NCI-H460 (cell line): Measurements from ENCODE around the gene STPG3. TPM values are rescaled to one million over a fixed set of nuclear protein-coding genes. Genes with fewer than 3 reads are reported as not detected.
A peak's percentile ranks its signal among the peaks of the same experiment; 100 is the strongest.

Experiments used
- DNase-seq: peaks from one replicate; pipeline ENCODE4 v3.0.0-alpha.2; 2016; ENCODE audit warnings: low read depth; ENCODE audit errors: extremely low read depth
- total RNA-seq: library from RNA; depleted of rRNA; stranded (reverse); fragments of >200 nt; shearing (Covaris generic); gene quantifications from 2 replicates; pipeline ENCODE4 v1.2.3, GENCODE V29; 2014

The STPG3 gene
- total RNA-seq, 1 experiment from 2014 or later, result not detected

GRCh38 chr9:137262909-137263285 lies 11.8 kb downstream of the STPG3 start:
- DNase-seq, result no peak

DNA sequence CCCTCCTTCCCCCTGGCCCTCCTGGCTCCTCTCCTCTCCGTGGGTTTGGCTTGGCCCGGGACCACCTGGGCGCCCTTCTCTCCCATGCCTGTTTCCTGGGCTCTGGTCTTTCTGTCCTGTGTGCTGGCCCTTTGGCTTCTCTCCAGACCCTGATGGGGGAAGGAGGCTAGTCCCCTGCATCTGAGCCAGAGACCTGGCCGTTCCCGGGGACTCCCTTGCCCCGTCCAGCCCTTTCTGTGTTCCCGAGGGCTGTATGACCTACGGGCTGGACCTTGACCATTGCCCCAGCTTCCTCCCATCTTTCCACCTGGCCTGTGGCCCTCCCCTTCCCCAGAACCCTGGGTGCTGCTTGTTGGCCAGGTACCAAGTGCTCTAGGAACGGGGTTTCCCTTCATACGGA lies 12.4 kb downstream of the STPG3 start:
- DNase-seq, result no peak

- DNase-seq, result no peak
These were observed 13.0 kb downstream of the STPG3 start for GRCh38 chr9:137264067-137264466.

DNA sequence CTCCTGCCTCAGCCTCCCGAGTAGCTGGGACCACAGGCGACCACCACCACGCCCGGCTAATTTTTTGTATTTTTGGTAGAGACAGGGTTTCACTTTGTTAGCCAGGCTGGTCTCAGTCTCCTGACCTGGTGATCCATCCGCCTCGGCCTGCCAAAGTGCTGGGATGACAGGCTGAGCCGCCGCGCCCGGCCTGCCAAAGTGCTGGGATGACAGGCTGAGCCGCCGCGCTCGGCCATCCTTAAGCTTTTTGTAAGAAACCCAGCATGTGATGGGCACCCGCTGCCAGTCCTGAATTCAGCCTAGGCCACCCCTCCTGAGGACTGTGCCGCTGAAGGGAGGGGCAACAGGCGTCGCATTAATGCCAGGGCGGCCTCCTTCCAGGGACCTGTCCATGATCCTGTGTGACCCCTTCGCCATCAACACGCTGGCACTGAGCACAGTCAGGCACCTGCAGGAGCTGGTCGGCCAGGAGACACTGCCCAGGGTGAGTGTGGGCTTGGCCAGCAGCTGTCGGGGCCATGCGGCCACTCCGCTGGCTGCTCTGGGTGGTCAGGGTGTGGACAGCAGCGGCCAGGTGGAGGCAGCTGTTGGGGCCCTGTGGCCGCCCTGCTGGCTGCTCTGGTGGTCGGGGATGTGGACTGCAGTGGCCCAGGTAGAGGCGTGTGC lies 14.5 kb downstream of the STPG3 start:
- no peak for DNase-seq

DNA sequence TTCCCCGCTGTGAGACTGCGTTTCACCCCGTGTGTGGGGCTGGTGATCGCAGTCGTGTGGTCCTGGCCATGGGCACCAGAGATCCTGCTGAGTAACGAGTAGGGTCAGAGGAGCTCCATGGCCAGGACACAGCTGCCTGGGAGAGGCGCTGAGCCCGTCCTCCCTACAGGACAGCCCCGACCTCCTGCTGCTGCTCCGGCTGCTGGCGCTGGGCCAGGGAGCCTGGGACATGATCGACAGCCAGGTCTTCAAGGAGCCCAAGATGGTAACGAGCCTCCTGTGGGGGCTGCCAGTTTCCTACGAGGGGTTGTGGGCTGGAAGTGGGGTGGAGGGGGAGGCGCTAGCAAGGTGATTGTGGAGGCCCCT lies 15.1 kb downstream of the STPG3 start:
- no peak for DNase-seq

DNA sequence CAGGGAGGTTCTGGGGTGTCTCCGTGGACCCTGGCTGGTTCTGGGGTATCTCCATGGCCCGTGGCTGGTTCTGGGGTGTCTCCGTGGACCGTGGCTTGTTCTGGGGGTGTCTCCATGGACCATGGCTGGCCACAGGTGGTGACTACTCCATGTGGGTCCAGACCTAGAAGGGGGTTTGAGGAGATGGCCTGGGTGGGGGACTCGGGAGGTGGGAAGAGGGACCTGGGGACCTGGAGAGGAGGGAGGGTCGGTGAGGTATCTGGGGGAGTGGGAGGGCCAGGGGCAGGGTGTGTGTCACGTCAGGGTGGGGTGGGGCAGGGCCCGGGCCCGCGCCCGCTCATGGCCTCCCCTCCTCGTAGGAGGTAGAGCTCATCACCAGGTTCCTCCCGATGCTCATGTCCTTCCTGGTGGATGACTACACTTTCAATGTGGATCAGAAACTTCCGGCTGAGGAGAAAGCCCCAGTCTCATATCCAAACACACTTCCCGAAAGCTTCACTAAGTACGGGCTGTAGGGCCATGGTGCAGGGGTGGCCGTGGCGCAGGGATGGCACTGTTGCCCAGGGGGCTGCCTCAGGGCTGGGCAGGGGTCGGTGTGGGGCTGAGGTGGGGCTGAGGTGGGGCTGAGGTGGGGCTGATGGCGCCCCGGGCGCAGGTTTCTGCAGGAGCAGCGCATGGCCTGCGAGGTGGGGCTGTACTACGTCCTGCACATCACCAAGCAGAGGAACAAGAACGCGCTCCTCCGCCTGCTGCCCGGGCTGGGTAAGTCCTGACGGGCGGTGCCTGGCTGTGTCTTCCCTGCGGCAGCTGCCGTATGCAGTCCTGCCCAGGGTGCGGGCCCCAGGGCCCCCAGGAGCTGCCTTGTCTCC lies 15.7 kb downstream of the STPG3 start:
- DNase-seq, result no peak

DNA sequence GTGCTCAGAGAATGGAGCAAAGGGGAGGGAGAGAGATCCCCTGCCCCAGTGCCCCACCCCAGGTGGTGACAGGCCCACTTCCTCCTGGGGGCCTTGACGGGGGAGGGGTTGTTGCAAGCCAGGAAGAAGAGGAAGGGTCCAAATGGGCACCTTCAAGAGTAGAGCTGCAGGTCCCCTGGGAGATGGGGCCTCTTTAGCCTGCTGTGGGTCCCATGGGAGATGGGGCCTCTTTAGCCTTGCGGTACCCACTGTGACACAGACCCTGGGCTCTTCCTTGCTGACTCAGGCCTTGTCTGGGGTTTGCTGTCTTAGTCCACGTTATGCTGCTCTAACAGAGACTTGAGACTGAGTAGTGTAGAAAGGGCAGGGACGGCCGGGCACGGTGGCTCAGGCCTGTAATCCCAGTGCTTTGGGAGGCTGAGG lies 16.9 kb downstream of the STPG3 start:
- DNase-seq, result no peak

DNA sequence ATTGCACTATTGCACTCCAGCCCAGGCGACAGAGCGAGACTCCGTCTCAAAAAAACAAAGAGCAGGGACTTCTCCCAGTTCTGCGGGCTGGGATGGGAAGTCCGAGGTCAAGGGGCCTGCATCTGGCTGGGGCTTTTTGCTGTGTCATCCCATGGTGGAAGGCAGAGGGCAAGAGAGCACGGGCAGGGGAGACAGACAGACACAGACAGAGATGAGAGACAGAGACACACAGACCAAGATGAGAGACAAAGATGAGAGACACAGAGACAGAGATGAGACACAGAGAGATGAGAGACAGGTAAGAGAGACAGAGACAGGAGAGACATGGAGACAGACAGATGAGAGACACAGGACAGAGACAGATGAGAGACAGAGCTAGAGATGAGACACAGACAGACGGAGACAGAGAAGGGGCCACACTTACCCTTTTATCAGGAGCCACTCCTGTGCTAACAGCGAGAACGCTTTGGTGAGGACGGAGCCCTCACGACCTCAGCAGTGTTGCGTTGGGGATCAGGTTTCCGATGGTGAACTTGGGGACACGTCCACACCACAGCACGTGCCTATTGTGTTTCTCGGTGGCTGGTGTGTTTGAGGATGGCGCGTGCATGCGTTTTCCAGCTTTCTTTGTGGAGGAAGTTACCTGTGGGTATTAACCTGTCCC lies 17.6 kb downstream of the STPG3 start:
- DNase-seq, result no peak

GRCh38 chr9:137269231-137269772 lies 18.2 kb downstream of the STPG3 start:
- no peak for DNase-seq

DNA sequence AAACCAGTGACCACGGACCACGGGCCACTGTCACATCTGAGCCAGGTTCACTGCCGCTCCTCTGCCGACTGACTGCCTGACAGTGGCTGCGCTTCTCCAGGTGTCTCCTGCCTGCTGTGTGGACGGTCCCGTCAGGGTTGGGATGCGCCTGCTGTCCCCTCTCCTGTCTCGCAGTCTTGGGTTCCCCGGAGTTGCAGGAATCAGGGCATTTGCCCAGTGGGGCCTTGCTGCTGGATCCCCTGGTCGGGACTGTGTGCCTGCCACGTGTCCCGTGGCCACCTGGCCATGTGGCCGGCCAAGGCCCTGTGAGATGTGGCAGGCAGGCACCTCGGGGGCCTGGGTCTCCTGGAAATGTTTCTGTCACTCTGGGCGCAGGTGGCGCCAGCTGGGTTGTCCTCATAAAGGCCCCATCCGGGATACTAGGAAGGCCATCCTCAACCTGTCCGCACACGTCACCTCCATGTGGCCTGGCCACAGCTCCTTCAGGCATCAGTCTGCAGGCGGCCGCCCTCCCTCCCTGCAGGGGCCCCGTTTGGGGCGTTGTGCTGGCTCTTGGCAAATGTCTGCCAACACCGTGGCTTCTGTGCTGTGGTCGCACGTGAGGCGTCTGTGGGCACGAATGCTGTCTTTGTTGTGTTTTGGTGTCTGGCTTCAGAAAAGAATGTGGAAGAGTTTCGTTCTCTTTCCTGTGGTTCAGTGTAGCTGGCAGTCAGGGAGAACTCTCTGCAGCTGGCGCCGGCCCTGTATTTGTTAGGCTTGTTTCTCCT lies 20.0 kb downstream of the STPG3 start:
- DNase-seq, result no peak

DNA sequence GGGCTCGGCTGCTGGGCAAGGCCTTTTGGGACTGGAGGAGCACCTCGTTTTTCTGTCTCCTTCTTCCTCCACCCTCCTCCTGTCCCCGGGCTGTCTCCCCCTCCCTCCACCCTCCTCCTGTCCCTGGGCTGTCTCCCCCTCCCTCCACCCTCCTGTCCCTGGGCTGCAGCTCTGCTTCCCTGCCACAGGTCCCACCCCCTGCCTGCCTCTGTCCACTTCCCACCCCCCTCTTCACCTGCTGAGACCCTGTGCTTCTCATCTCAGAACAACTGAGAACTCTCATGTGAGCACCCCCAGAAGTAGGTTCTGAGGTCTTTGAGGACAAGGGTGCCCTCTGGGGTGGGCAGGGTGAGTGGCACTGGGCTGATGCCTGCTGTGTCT lies 20.6 kb downstream of the STPG3 start:
- no peak for DNase-seq

DNA sequence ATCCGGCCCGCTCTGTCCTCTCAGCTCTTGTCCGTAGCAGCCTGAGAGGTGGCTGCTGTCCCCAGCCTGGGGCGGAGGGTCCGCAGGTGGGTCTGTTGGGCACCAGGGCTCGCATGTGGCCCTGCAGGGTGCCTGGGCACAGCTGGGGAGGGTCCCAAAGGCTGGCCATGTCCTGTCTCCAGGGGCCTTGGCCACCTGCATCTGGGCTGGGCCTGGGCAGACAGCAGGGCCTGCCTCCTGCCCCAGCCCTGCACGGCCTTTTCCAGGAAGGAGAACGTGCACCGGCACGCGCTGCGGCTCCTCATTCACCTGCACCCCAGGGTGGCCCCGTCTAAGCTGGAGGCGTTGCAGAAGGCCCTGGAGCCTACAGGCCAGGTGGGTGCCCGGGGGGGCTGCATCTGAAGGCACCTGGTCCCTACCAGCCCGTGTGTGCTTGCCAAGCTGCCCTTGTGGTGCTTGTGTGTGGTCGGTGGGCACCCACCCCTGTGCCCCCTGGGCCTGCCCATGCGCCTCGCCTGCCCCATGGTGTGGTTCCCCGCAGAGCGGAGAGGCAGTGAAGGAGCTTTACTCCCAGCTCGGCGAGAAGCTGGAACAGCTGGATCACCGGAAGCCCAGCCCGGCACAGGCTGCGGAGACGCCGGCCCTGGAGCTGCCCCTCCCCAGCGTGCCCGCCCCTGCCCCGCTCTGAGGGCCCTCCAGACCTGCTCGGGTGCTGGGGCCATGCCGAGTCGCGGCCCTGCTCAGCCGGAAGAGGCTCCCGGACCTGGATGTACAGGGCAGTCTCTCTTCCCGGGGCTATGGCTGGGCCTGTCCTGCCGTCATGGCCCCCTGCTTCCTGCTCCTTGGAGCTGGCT lies 21.4 kb downstream of the STPG3 start:
- DNase-seq, result no peak

DNA sequence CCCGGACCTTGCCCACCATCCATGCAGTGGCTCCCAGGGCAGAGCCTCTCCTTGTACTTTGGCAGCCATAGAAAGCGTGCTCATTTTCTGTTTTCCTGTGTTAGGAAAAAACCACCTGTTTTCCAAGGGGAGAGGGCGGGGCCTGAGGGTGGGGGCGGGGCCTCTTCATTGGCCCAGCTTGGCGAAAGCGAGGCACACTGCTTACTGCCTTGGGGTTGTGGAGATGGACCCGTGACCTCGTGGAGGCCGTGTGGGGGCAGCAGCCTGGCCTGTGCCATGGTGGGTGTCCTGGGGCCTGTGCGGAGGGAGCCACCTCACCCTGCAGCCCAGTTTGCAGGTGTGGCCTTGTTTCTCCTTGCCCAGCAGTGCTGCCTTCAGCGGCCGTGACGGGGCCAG lies 22.0 kb downstream of the STPG3 start:
- no peak for DNase-seq

DNA sequence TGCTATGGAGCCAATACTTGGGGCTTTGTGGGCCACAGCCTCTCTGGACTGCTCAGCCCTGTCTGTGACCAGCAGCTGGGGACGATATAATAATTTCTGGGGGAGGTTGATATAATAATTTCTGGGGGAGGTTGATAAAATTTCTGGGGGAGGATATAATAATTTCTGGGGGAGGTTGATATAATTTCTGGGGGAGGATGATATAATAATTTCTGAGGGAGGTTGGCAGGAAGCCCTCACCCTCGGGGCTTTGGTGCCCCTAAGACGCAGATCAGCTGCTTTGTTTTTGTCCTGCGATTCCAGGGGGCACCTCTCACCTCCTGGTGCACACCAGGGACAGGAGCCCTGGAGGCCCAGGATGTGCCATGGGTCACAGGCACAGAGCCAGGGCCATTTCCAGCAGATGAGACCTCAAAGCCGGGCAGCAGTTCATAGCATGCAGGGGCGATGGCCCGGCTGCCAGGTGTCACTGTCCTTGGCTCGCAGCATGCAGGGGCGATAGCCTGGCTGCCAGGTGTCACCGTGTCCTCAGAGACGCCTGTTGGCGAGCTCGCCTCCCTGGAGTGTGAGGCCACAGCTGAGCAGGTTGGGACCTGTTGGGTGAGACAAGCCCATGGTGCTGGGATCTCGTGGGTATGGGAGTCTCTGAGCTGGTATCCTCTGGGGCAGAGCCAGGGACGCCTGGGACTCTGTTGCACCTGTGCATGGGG lies 22.7 kb downstream of the STPG3 start:
- DNase-seq, result no peak

GRCh38 chr9:137275203-137275587 lies 24.1 kb downstream of the STPG3 start:
- no peak for DNase-seq

- DNase-seq, result no peak
These were observed 24.7 kb downstream of the STPG3 start for GRCh38 chr9:137275588-137276472.

- DNase-seq, result peak; percentile 40
These were observed 25.6 kb downstream of the STPG3 start for GRCh38 chr9:137276473-137277328.
